IPS-18a (cell line): ENCODE measurements around the gene AK4.
"Not testable (repeated sequence)": the region's sequence is repeated elsewhere in the genome, so short reads cannot be mapped to it uniquely, and the experiment has no call there.

Source experiments
- H3K27ac ChIP-seq: one replicate; pipeline ENCODE4 v1.5.1; 2013; ENCODE audit warnings: low read length
- H3K27me3 ChIP-seq: one replicate; pipeline ENCODE4 v1.6.1; 2013; ENCODE audit warnings: mild to moderate bottlenecking, low read length; ENCODE audit not compliant: control insufficient read depth, insufficient read depth
- H3K36me3 ChIP-seq: one replicate; pipeline ENCODE4 v1.6.1; 2013; ENCODE audit warnings: low read depth, low read length; ENCODE audit not compliant: control insufficient read depth
- H3K4me1 ChIP-seq: one replicate; pipeline ENCODE4 v1.6.1; 2013; ENCODE audit warnings: low read depth, low read length; ENCODE audit not compliant: control insufficient read depth
- H3K4me3 ChIP-seq: one replicate; pipeline ENCODE4 v1.5.1; 2013; ENCODE audit warnings: low read length
- H3K9ac ChIP-seq: one replicate; pipeline ENCODE4 v1.6.1; 2013; ENCODE audit warnings: mild to moderate bottlenecking, low read length, moderate library complexity
- H3K9me3 ChIP-seq: one replicate; pipeline ENCODE4 v1.6.1; 2013; ENCODE audit warnings: low read depth, low read length; ENCODE audit not compliant: control insufficient read depth

The AK4 gene

GRCh38 chr1:65148178-65148547, at the start of gene AK4:
TSS of gene AK4 (plus strand) at chr1:65148203. CDS start at chr1:65148408, 205 bp downstream.
- H3K4me1 ChIP-seq = peaks cover 15% of the 10 kb centered on the region
- H3K4me3 ChIP-seq = peak within 1 kb of the TSS; percentile 84
- H3K27ac ChIP-seq = peak within 1 kb of the TSS; percentile 56
- not testable (repeated sequence) for H3K9me3 ChIP-seq, H3K36me3 ChIP-seq
- peak within 1 kb of the TSS; percentile 64 for H3K9ac ChIP-seq
- H3K27me3 ChIP-seq = peaks cover 62% of the 10 kb centered on the region

DNA sequence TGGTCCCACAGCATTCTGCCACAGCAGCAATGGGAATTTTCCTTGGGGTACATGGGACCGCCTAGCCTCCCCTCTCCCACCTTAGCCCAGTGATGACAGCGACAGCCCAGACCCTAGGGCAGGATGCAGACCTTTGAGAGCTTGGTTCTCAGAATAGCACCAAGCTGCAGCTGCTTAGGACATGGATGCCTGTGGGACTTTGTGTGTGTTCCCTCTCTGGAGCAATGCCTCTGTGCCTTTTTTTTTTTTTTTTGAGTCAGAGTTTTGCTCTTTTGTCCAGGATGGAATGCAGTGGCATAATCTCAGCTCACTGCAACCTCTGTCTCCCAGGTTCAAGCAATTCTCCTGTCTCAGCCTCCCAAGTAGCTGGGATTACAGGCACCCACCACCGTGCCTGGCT, 44.2 kb upstream of the AK4 start:
- Histone ChIP-seq H3K4me1 (no peaks in the 10 kb centered on the region), H3K27me3 (no peaks in the 10 kb centered on the region), H3K36me3 (no peaks in the 10 kb centered on the region), H3K27ac (no peak overlapping the region), H3K9ac (no peak overlapping the region), H3K4me3 (no peak overlapping the region), H3K9me3 (no peaks in the 10 kb centered on the region)

- Histone ChIP-seq H3K36me3 (no peaks in the 10 kb centered on the region), H3K9ac (no peak overlapping the region), H3K27ac (no peak overlapping the region), H3K4me1 (no peaks in the 10 kb centered on the region), H3K27me3 (no peaks in the 10 kb centered on the region), H3K4me3 (no peak overlapping the region), H3K9me3 (no peaks in the 10 kb centered on the region)
Measured at GRCh38 chr1:65104854-65105534, 43.0 kb upstream of the AK4 start.

DNA sequence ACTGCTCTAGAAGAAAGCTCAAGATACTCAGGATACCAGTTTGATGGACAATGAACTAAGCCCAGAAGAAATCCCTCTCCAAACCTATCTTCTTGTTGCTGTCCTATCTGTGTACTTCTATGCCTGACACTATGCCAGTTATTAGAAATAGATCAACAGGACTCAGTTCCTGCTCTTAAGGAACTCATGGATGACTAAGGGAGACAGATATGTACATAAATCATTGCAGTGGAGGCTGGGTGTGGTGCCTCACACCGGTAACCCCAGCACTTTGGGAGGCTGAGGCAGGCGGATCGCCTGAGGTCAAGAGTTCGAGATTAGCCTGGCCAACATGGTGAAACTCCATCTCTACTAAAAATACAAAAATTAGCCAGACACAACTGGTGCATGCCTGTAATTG, 42.4 kb upstream of the AK4 start:
- Histone ChIP-seq H3K4me3 (no peak overlapping the region), H3K9ac (no peak overlapping the region), H3K27me3 (no peaks in the 10 kb centered on the region), H3K4me1 (no peaks in the 10 kb centered on the region), H3K27ac (no peak overlapping the region), H3K36me3 (no peaks in the 10 kb centered on the region), H3K9me3 (no peaks in the 10 kb centered on the region)

- no peak overlapping the region for H3K27ac ChIP-seq
- H3K4me3 ChIP-seq = no peak overlapping the region
- no peaks in the 10 kb centered on the region for H3K36me3 ChIP-seq
- H3K27me3 ChIP-seq = no peaks in the 10 kb centered on the region
- H3K4me1 ChIP-seq = no peaks in the 10 kb centered on the region
- H3K9me3 ChIP-seq = no peaks in the 10 kb centered on the region
- H3K9ac ChIP-seq = no peak overlapping the region
Measured at GRCh38 chr1:65108025-65108642, 39.9 kb upstream of the AK4 start.

DNA sequence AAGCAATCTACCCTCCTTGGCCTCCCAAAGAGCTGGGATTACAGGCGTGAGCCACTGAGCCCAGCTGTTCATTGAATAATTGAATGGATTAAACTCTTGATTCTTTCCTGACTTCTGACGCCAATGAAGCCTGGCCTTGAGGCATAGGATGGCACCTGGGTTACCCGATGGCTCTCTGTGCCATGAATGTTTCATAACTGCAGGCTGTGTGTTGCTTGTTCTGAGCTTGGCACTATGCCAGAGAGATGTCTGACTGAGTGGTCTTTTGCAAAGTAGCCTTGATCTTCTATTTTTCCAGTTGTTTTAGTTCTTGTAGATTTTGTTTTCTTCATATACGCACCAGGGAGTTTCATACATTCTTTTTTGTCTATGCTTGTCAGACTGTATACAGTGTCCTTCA, 38.5 kb upstream of the AK4 start:
- Histone ChIP-seq H3K36me3 (no peaks in the 10 kb centered on the region), H3K27ac (no peak overlapping the region), H3K4me3 (no peak overlapping the region), H3K27me3 (no peaks in the 10 kb centered on the region), H3K4me1 (no peaks in the 10 kb centered on the region), H3K9me3 (no peaks in the 10 kb centered on the region), H3K9ac (no peak overlapping the region)

DNA sequence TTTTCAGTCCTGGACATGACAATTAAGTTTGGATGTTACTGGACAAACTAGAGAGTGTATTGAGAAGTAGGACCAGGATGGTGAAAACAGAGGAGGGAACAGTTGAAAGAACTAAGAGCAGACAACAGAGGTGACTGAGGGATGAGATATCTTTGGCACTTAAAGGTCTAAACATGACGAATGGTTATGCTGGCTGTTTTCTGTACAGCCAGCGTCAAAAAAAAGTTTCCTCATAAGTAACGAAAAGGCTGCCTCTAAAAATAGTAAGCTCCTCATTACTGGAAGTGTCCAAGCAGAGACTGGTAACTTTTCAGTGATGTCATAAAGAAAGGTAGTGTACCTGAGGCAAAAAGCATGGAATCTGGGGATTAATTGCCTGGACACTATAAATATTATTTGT, 35.2 kb upstream of the AK4 start:
- Histone ChIP-seq H3K4me1 (no peaks in the 10 kb centered on the region), H3K27ac (no peak overlapping the region), H3K4me3 (no peak overlapping the region), H3K9ac (no peak overlapping the region), H3K9me3 (no peaks in the 10 kb centered on the region), H3K27me3 (no peaks in the 10 kb centered on the region), H3K36me3 (no peaks in the 10 kb centered on the region)

GRCh38 chr1:65113298-65113697, 34.7 kb upstream of the AK4 start:
- no peaks in the 10 kb centered on the region for H3K27me3 ChIP-seq
- H3K9me3 ChIP-seq = no peaks in the 10 kb centered on the region
- no peak overlapping the region for H3K27ac ChIP-seq
- H3K4me1 ChIP-seq = no peaks in the 10 kb centered on the region
- no peak overlapping the region for H3K9ac ChIP-seq
- no peaks in the 10 kb centered on the region for H3K36me3 ChIP-seq
- no peak overlapping the region for H3K4me3 ChIP-seq

DNA sequence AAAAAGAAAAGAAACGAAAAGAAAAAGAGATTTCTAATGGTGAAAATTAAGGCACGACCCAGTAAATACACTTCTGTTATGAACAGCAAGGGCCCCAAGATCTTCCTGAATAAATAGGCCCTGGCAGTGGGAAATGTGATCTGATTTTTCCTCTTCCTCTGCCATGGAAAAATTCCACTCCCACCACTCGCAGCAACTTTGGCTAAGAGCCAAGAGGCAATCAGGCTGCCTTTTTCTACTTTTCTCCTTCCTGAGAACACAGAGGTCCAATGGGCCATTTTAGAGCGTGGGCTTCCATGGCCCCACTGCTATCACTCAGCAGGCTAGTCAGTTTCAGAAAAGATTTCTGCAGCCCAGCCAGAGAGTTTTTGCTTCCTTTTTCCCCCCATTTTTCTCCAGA, 33.7 kb upstream of the AK4 start:
- no peak overlapping the region for H3K4me3 ChIP-seq
- H3K36me3 ChIP-seq = no peaks in the 10 kb centered on the region

GRCh38 chr1:65119951-65120350, 28.1 kb upstream of the AK4 start:
- Histone ChIP-seq H3K9ac (no peak overlapping the region), H3K4me1 (no peaks in the 10 kb centered on the region), H3K4me3 (no peak overlapping the region), H3K9me3 (no peaks in the 10 kb centered on the region), H3K27ac (no peak overlapping the region), H3K36me3 (no peaks in the 10 kb centered on the region), H3K27me3 (no peaks in the 10 kb centered on the region)

More for the DNA sequence above, 33.7 kb upstream of the AK4 start:
- Histone ChIP-seq H3K9ac (no peak overlapping the region), H3K27me3 (no peaks in the 10 kb centered on the region), H3K4me1 (no peaks in the 10 kb centered on the region), H3K9me3 (no peaks in the 10 kb centered on the region), H3K27ac (no peak overlapping the region)

DNA sequence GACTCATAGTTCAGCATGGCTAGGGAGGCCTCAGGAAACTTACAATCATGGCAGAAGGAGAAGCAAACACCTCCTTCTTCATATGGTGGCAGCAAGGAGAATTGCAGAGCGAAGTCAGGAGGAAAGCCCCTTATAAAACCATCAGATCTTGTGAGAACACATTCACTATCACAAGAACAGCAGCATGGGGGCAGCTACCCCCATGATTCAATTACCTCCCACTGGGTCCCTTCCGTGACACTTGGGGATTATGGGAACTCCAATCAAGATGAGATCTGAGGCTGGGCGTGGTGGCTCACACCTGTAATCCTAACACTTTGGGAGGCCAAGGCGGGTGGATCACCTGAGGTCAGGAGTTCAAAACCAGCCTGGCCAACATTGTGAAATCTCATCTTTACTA, 18.9 kb upstream of the AK4 start:
- not testable (repeated sequence) for H3K36me3 ChIP-seq, H3K9me3 ChIP-seq, H3K9ac ChIP-seq, H3K27ac ChIP-seq, H3K27me3 ChIP-seq, H3K4me1 ChIP-seq, H3K4me3 ChIP-seq

- H3K27me3 ChIP-seq = no peaks in the 10 kb centered on the region
- H3K4me1 ChIP-seq = no peaks in the 10 kb centered on the region
- H3K9me3 ChIP-seq = no peaks in the 10 kb centered on the region
Measured at GRCh38 chr1:65138524-65138923, 9.5 kb upstream of the AK4 start.

More at GRCh38 chr1:65138524-65138923, 9.5 kb upstream of the AK4 start:
- H3K4me3 ChIP-seq = no peak overlapping the region
- no peak overlapping the region for H3K9ac ChIP-seq
- no peaks in the 10 kb centered on the region for H3K36me3 ChIP-seq
- H3K27ac ChIP-seq = no peak overlapping the region
